Measurements from ENCODE around the gene RHBDL1.

- TF ChIP-seq POLR2A (IDR thresholded peaks at IDR 0.05): no peak
- TF ChIP-seq POLR2AphosphoS5 (IDR thresholded peaks at IDR 0.05): no peak
These were observed 38.6 kb downstream of the RHBDL1 start for GRCh38 chr16:714079-714478.
